Stimulated activated CD8-positive, alpha-beta memory T cell treated with anti-CD3 and anti-CD28 coated beads, Interleukin-12 subunit alpha, Interleukin-12 subunit beta, amount 100 ng/mL, for 24 hours (primary cell): Measurements from ENCODE around the gene GNPTAB.
"Not testable (repeated sequence)": the region's sequence is repeated elsewhere in the genome, so short reads cannot be mapped to it uniquely, and the experiment has no call there.

Experiments used
- DNase-seq: peaks from one replicate; pipeline ENCODE4 v3.0.0-alpha.2; 2020; ENCODE audit errors: extremely low read depth

GNPTAB gene

GRCh38 chr12:101737476-101737875, 93.3 kb downstream of the GNPTAB start:
- no peak for DNase-seq

- not testable (repeated sequence) for DNase-seq
These were observed 96.3 kb downstream of the GNPTAB start for GRCh38 chr12:101734482-101734881.

- DNase-seq = no peak
These were observed 97.6 kb downstream of the GNPTAB start for GRCh38 chr12:101733166-101733565.

GRCh38 chr12:101732318-101732717, 98.4 kb downstream of the GNPTAB start:
- DNase-seq = no peak

- no peak for DNase-seq
These were observed 100.9 kb downstream of the GNPTAB start for GRCh38 chr12:101729842-101730241.

GRCh38 chr12:101727098-101727497, 103.7 kb downstream of the GNPTAB start:
- no peak for DNase-seq

GRCh38 chr12:101722392-101722791, 108.4 kb downstream of the GNPTAB start:
- no peak for DNase-seq

- no peak for DNase-seq
These were observed 110.6 kb downstream of the GNPTAB start for GRCh38 chr12:101720118-101720517.

- no peak for DNase-seq
These were observed 111.2 kb downstream of the GNPTAB start for GRCh38 chr12:101719566-101719965.

- no peak for DNase-seq
These were observed 115.8 kb downstream of the GNPTAB start for GRCh38 chr12:101714877-101715444.

- DNase-seq = no peak
These were observed 116.8 kb downstream of the GNPTAB start for GRCh38 chr12:101713930-101714329.

GRCh38 chr12:101713059-101713682, 117.6 kb downstream of the GNPTAB start:
- DNase-seq = no peak

GRCh38 chr12:101710288-101710687, 120.5 kb downstream of the GNPTAB start:
- no peak for DNase-seq

GRCh38 chr12:101707131-101707782, 123.5 kb downstream of the GNPTAB start:
- no peak for DNase-seq

- DNase-seq = no peak
These were observed 124.4 kb downstream of the GNPTAB start for GRCh38 chr12:101706403-101706802.

GRCh38 chr12:101703487-101703886, 127.3 kb downstream of the GNPTAB start:
- no peak for DNase-seq

GRCh38 chr12:101700299-101700820, 130.4 kb downstream of the GNPTAB start:
- no peak for DNase-seq

GRCh38 chr12:101698800-101699347, 131.9 kb downstream of the GNPTAB start:
- DNase-seq = no peak

GRCh38 chr12:101697930-101698799, 132.6 kb downstream of the GNPTAB start:
- DNase-seq = no peak

GRCh38 chr12:101697197-101697929, 133.4 kb downstream of the GNPTAB start, which contains the start of gene CHPT1:
Gene CHPT1, plus strand, starts transcription at chr12:101697640. Its CDS starts 222 bp downstream, at chr12:101697862.
- DNase-seq = peak; percentile 38
